Prostate gland (tissue), 2 donors: ENCODE data around the gene NUBPL.

ENCODE experiments used
- CTCF ChIP-seq, 4 experiments: fragments of 200-600 bp in 2 of 4; fragments of 450-650 bp in 2 of 4; sonication (generic) in 2 of 4; IDR thresholded peaks; 1 replicate in 3 of 4; 2 replicates in 1 of 4; pipeline ENCODE4 v1.5.1; 2016 to 2019; ENCODE audit warnings: antibody characterized with exemption in 4 of 4, mild to moderate bottlenecking in 2 of 4, moderate library complexity in 2 of 4
- POLR2AphosphoS5 ChIP-seq: sonication (generic); formaldehyde crosslinking; IDR thresholded peaks from one replicate; pipeline ENCODE4 v1.6.1; 2017; ENCODE audit warnings: antibody characterized with exemption

- TF ChIP-seq CTCF (IDR thresholded peaks at IDR 0.05) (no peak), POLR2AphosphoS5 (no peak)
These were observed 19.5 kb upstream of the NUBPL start for GRCh38 chr14:31541702-31542101.
